ENCODE measurements around the gene SLC35E4.

GRCh38 chr22:30687358-30687757, 51.8 kb downstream of the SLC35E4 start:
- TF ChIP-seq POLR2A (IDR thresholded peaks at IDR 0.05) (no peak), CTCF (IDR thresholded peaks at IDR 0.05 in 4 of 5, conservative IDR thresholded peaks at IDR 0.05 in 1 of 5) (no peak)

All from gastrocnemius medialis (tissue), 4 donors.